Measurements from ENCODE around the gene ALDH3A2. TPM values are rescaled to one million over a fixed set of nuclear protein-coding genes. Genes with fewer than 3 reads are reported as not detected.

The ALDH3A2 gene
- 10 to 100 TPM; 16.1 to 17.1 TPM for total RNA-seq
- 40.3 to 43.2 reads per million in 2 donors for total RNA-seq

DNA sequence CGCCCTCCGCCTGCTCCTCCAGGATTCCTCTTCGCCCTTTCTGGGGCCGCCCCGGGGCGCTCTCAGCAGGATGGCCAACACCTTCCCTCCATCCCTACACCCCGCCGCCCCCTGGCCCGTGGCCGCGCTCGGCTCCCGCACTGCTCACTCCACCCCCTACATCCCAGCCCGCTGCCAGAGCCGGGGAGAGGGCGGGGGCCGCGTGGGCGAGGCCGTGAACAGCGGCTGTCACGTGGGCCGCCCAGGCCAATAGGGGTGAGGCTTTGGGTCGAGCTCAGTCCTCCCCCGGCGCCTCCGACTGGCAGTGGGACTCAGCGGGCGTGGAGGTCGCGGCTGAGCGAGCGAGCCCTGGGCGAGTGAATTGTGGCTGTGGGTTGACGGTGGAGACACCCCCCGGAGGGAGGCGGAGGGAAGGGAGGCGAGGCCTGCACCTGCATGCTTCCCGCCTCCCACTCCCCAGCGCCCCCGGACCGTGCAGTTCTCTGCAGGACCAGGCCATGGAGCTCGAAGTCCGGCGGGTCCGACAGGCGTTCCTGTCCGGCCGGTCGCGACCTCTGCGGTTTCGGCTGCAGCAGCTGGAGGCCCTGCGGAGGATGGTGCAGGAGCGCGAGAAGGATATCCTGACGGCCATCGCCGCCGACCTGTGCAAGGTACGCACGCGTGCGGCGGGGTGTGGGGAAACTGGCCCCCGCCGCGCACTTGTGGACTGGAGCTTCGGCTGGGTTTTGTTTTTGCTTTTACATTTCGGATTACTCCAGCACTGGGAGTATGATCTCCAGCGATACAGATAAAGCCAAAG is at the start of gene ALDH3A2:
TSS of gene ALDH3A2 (plus strand) at position 277 of the 799 bp plus-strand sequence. CDS start at position 498, 221 bp downstream.
- Mint-ChIP-seq H3K27me3 (no peaks in the 10 kb centered on the region), H3K4me1 (peaks cover 32% of the 10 kb centered on the region), H3K27ac (peak within 1 kb of the TSS; percentile 93), H3K4me3 (peak within 1 kb of the TSS; percentile 98), H3K36me3 (ENCODE audit: low read depth) (peaks cover 4% of the 10 kb centered on the region)
- ATAC-seq = peak; percentile 98
- H3K9me3 ChIP-seq (ENCODE audit: control insufficient read depth, low read length, poor library complexity, severe bottlenecking) = no peaks in the 10 kb centered on the region
- DNase-seq = peak; percentile 82 to 90 (median 87)

DNA sequence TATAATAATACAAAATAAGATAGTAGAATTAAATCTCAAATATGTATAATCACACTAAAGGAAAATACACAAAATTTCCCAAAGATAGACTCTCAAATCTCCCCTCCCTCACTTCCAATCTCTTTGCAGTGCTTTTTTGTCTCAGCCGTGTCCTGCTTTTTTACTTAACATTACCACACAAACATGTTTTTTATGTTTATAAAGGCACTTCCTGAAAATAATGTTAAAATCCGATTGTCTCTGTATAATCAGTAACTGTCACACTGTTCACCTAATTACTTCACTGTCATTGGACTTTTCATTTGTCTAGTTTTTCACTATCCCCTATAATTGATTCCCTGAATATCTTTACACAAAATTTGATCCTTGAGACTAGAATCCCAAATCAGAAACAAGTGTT is 38.2 kb upstream of the ALDH3A2 start:
- peaks cover 7% of the 10 kb centered on the region for H3K4me1 Mint-ChIP-seq

DNA sequence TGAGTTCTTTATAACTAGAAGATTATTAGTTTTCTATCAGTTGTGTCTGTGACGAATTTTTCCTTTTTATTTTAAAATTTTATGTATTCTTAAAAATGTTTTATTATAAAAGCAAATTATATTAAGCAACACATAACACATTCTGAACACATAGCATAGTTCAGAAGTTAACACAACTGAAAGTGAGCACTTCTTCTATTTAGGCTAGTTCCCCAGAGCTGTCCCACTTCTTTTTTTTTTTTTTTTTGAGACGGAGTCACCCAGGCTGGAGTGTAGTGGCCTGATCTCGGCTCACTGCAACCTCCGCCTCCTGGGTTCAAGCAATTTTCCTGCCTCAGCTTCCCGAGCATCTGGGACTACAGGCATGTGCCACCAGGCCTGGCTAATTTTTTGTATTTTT is 37.7 kb upstream of the ALDH3A2 start:
- no peak overlapping the region for H3K27ac Mint-ChIP-seq
- H3K4me1 Mint-ChIP-seq = peaks cover 7% of the 10 kb centered on the region
- no peaks in the 10 kb centered on the region for H3K9me3 ChIP-seq (ENCODE audit: control insufficient read depth, low read length, poor library complexity, severe bottlenecking)
- no peaks in the 10 kb centered on the region for H3K36me3 Mint-ChIP-seq (ENCODE audit: low read depth)
- H3K27me3 Mint-ChIP-seq = peaks cover 9% of the 10 kb centered on the region
- H3K4me3 Mint-ChIP-seq = no peak overlapping the region
- ATAC-seq (no peak), DNase-seq (no peak)

More for the DNA sequence above, 38.2 kb upstream of the ALDH3A2 start:
- Mint-ChIP-seq H3K36me3 (ENCODE audit: low read depth) (no peaks in the 10 kb centered on the region), H3K4me3 (no peak overlapping the region), H3K27me3 (peaks cover 9% of the 10 kb centered on the region), H3K27ac (no peak overlapping the region)
- H3K9me3 ChIP-seq (ENCODE audit: control insufficient read depth, low read length, poor library complexity, severe bottlenecking) = no peaks in the 10 kb centered on the region
- ATAC-seq (no peak), DNase-seq (no peak)

DNA sequence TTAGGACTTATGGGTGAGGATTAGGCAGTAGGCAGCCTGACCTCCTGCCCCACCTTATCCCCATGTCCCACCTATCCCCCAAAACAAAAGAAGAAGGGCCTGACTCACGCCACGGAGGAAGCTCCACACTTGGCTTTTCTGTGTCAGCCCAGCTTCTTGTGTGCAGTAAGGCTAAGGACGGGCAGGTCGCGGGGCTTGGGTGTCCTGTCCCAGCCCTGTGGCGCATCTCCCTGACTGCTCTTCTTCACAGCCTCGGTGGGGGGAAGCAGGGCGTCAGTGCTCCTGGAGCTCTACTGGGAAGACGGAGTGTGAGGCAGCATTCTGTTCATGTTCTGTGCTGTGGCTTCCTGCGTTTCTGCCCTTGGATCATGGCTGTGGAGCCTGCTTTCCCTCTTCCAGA is 34.6 kb upstream of the ALDH3A2 start:
- Mint-ChIP-seq H3K4me1 (peaks cover 7% of the 10 kb centered on the region), H3K27me3 (peaks cover 4% of the 10 kb centered on the region)

DNA sequence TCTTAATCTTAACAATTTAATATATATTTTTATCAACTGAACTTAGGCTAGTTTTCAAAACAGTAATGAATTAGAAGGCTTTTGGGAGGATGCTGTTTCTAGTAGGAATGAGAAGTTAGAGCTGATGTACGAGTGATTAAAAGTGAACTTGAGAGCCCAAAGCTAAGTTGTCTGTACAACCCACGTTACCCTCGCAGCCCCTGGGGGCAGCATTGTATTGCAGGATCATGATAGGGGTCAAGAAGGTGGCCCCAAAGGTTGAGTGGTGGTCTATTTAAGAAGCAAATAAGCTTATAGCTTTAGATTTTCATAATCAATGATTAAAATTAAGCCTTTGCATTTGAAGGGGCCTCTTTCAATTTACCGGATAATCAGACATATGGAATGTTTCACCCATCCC is 33.7 kb upstream of the ALDH3A2 start:
- DNase-seq (no peak), ATAC-seq (no peak)
- Mint-ChIP-seq H3K4me1 (peaks cover 7% of the 10 kb centered on the region), H3K27ac (no peak overlapping the region), H3K36me3 (ENCODE audit: low read depth) (no peaks in the 10 kb centered on the region), H3K27me3 (peaks cover 4% of the 10 kb centered on the region), H3K4me3 (no peak overlapping the region)
- H3K9me3 ChIP-seq (ENCODE audit: control insufficient read depth, low read length, poor library complexity, severe bottlenecking) = peaks cover 4% of the 10 kb centered on the region

More for the DNA sequence above, 34.6 kb upstream of the ALDH3A2 start:
- peaks cover 4% of the 10 kb centered on the region for H3K9me3 ChIP-seq (ENCODE audit: control insufficient read depth, low read length, poor library complexity, severe bottlenecking)
- Mint-ChIP-seq H3K4me3 (peak overlapping the region; percentile 47), H3K27ac (peak overlapping the region; percentile 86), H3K36me3 (ENCODE audit: low read depth) (no peaks in the 10 kb centered on the region)
- DNase-seq (no peak), ATAC-seq (no peak)

DNA sequence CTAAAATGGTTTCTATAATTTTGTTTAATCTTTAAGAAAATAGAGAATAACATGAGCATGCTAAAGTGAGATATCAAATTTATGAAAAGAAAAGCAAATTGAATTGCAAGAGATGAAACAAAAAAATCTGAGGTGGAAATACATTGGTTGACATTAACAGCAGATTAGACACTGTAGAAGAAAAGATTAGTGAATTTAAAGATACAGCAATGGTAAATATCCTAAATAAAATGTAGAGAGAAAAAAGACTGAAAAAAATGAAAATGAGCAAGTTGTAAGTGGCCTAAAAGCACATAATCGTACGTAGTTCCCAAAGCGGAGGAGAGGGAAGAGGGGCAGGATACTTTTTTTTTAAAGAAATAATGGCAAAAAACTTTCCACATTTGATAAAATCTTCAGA is 30.5 kb upstream of the ALDH3A2 start:
- no peak overlapping the region for H3K27ac Mint-ChIP-seq

DNA sequence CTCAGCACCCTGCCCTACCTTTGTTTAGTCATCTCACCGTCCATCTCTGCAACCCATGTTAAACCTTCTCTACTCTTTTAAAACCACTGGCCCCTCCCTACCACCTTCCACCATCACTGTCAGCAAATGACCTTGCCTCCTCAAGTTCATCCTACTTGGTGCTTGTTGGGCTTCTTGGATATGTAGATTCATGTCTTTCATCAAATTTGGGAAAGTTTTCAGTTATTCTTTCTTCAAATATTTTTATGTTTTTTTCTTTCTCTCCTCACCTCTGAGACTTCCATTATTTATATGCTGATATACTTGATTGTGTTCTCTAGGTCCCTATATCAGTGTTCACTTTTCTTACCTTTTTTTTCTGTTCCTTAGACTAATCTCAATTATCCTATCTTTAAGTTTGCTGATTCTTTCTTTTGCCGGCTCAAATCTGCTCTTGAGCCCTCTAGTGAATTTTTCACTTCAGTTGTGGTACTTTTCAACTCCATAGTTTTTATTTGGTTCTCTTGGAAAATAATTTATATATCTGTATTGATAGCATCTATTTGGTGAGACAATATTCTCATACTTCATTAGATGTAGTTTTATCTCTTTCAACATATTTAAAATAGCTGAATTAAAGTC is 28.7 kb upstream of the ALDH3A2 start:
- Mint-ChIP-seq H3K27ac (no peak overlapping the region), H3K36me3 (ENCODE audit: low read depth) (no peaks in the 10 kb centered on the region), H3K4me1 (no peaks in the 10 kb centered on the region), H3K4me3 (no peak overlapping the region), H3K27me3 (no peaks in the 10 kb centered on the region)
- DNase-seq (no peak), ATAC-seq (no peak)
- peaks cover 4% of the 10 kb centered on the region for H3K9me3 ChIP-seq (ENCODE audit: control insufficient read depth, low read length, poor library complexity, severe bottlenecking)

More for the DNA sequence above, 30.5 kb upstream of the ALDH3A2 start:
- H3K4me1 Mint-ChIP-seq = peaks cover 5% of the 10 kb centered on the region
- peaks cover 4% of the 10 kb centered on the region for H3K9me3 ChIP-seq (ENCODE audit: control insufficient read depth, low read length, poor library complexity, severe bottlenecking)
- no peak for DNase-seq
- H3K27me3 Mint-ChIP-seq = no peaks in the 10 kb centered on the region
- H3K4me3 Mint-ChIP-seq = no peak overlapping the region
- no peak for ATAC-seq
- H3K36me3 Mint-ChIP-seq (ENCODE audit: low read depth) = no peaks in the 10 kb centered on the region

DNA sequence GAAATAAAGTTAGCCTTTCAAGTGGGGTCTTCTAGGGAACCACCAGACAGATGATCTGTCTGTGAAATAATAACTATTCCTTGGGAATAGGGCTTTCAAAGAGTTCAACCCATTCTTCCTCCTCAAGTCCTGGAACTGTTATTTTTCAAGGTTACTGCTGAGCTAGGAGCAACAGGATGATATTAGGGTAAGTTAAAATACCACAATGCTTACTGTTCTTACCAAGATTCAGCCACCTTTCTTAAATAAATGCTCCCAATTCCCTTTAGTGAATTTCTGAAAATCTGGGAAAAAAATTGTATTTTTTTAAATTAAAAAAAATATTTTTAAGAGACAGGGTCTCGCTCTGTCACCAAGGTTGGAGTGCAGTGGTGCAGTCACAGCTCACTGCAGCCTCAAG is 26.9 kb upstream of the ALDH3A2 start:
- Mint-ChIP-seq H3K27me3 (peaks cover 7% of the 10 kb centered on the region), H3K4me3 (no peak overlapping the region)

DNA sequence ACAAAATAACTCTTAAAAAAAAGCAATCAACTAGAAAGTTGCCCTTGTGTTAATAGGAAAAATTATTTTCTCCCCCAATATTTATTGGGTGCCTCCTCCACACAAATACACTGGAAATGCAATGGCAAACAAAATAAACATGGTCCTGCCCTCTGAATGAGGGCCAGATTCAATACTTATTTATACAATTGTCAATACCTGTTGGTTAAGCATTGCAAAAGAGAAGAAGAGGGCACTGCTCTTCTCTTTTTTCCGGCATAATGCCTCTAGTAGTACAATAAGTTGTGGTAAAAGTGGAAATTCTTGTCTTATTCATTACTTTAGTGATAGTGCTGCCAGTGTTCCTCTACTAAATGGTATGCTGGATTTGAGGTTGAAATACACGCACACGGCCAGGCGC is 22.5 kb upstream of the ALDH3A2 start:
- Mint-ChIP-seq H3K4me1 (peaks cover 3% of the 10 kb centered on the region), H3K36me3 (ENCODE audit: low read depth) (no peaks in the 10 kb centered on the region), H3K4me3 (no peak overlapping the region), H3K27ac (no peak overlapping the region), H3K27me3 (peaks cover 16% of the 10 kb centered on the region)
- no peak for DNase-seq
- H3K9me3 ChIP-seq (ENCODE audit: control insufficient read depth, low read length, poor library complexity, severe bottlenecking) = no peaks in the 10 kb centered on the region
- no peak for ATAC-seq

More for the DNA sequence above, 26.9 kb upstream of the ALDH3A2 start:
- Mint-ChIP-seq H3K4me1 (no peaks in the 10 kb centered on the region), H3K27ac (no peak overlapping the region), H3K36me3 (ENCODE audit: low read depth) (no peaks in the 10 kb centered on the region)
- ATAC-seq (no peak), DNase-seq (no peak)
- H3K9me3 ChIP-seq (ENCODE audit: control insufficient read depth, low read length, poor library complexity, severe bottlenecking) = peaks cover 4% of the 10 kb centered on the region

DNA sequence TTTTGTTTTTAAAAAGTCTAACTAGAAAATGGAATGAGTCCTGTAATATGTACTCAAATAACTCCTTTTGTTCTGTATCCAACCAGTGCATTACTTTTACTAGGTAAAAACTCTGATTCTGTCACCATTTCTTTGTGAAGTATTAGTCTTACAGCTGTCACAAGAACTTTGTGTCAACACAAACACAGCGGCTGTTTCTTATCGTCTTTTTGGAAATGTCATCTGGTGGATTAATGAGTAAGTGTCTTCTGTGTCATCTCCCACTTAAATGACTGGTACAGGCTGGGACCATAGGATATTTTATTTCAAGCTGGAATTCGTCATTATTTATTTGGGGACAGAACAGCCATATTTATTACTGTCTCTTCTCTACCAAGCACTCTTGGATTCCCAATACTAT is 19.1 kb upstream of the ALDH3A2 start:
- peaks cover 27% of the 10 kb centered on the region for H3K27me3 Mint-ChIP-seq
- H3K4me3 Mint-ChIP-seq = no peak overlapping the region
- H3K4me1 Mint-ChIP-seq = peaks cover 3% of the 10 kb centered on the region
- H3K9me3 ChIP-seq (ENCODE audit: control insufficient read depth, low read length, poor library complexity, severe bottlenecking) = no peaks in the 10 kb centered on the region
- no peak for DNase-seq
- no peak for ATAC-seq
- no peak overlapping the region for H3K27ac Mint-ChIP-seq
- peaks cover 2% of the 10 kb centered on the region for H3K36me3 Mint-ChIP-seq (ENCODE audit: low read depth)

DNA sequence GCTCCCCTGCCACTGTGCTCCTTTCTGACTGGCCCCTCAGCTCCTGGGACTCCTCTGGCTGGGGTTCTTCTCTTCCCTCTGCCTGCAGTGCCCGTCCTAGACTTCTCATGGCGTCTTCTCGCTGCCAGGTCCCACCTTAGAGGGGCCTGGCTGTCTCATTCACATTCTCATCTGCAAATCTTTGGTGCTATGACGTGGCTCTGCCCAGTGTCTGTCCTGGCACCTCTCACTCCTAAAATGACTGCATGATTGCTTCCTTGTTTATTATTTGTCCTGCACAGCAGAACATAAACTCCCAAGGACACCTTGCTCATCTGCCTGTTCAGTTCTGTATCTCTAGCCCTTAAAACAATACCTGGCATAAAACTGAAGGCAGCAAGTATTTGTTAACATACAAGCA is 18.5 kb upstream of the ALDH3A2 start:
- Mint-ChIP-seq H3K27ac (no peak overlapping the region), H3K4me1 (peaks cover 3% of the 10 kb centered on the region), H3K27me3 (peaks cover 30% of the 10 kb centered on the region), H3K36me3 (ENCODE audit: low read depth) (peaks cover 2% of the 10 kb centered on the region), H3K4me3 (no peak overlapping the region)
- no peaks in the 10 kb centered on the region for H3K9me3 ChIP-seq (ENCODE audit: control insufficient read depth, low read length, poor library complexity, severe bottlenecking)
- no peak for DNase-seq
- ATAC-seq = no peak

GRCh38 chr17:19630661-19631060 is 17.9 kb upstream of the ALDH3A2 start:
- Mint-ChIP-seq H3K27me3 (peaks cover 34% of the 10 kb centered on the region), H3K36me3 (ENCODE audit: low read depth) (peaks cover 2% of the 10 kb centered on the region), H3K27ac (no peak overlapping the region), H3K4me1 (peaks cover 3% of the 10 kb centered on the region), H3K4me3 (no peak overlapping the region)
- H3K9me3 ChIP-seq (ENCODE audit: control insufficient read depth, low read length, poor library complexity, severe bottlenecking) = no peaks in the 10 kb centered on the region
- DNase-seq (no peak), ATAC-seq (no peak)

- Mint-ChIP-seq H3K4me1 (peaks cover 3% of the 10 kb centered on the region), H3K27ac (no peak overlapping the region)
These were observed 16.6 kb upstream of the ALDH3A2 start for GRCh38 chr17:19631905-19632304.

More at GRCh38 chr17:19631905-19632304, 16.6 kb upstream of the ALDH3A2 start:
- Mint-ChIP-seq H3K4me3 (no peak overlapping the region), H3K27me3 (peaks cover 30% of the 10 kb centered on the region), H3K36me3 (ENCODE audit: low read depth) (peaks cover 2% of the 10 kb centered on the region)
- no peaks in the 10 kb centered on the region for H3K9me3 ChIP-seq (ENCODE audit: control insufficient read depth, low read length, poor library complexity, severe bottlenecking)
- DNase-seq = no peak
- ATAC-seq = no peak

Data from T-helper 17 cell (primary cell).